Panc1 (cell line): ENCODE data around the gene IL1RAPL1.

Experiments used
- CTCF ChIP-seq: fragments of 450-650 bp; IDR thresholded peaks from 2 replicates; pipeline ENCODE4 v1.5.1; 2017; ENCODE audit warnings: mild to moderate bottlenecking
- POLR2AphosphoS5 ChIP-seq: IDR thresholded peaks from 2 replicates; pipeline ENCODE4 v1.6.1; 2012; ENCODE audit warnings: mild to moderate bottlenecking, low read depth, low read length, moderate library complexity

- TF ChIP-seq CTCF = no peak
- no peak for TF ChIP-seq POLR2AphosphoS5
These were observed 1247.1 kb downstream of the IL1RAPL1 start for GRCh38 chrX:29834311-29834710.
